Endodermal cell (in vitro differentiated cells): ENCODE data around the gene GALNT4. TPM values are rescaled to one million over a fixed set of nuclear protein-coding genes. Genes with fewer than 3 reads are reported as not detected.

ENCODE experiments used
- DNase-seq: peaks from one replicate; pipeline ENCODE4 v3.0.0-alpha.2; 2017
- H3K27ac ChIP-seq: 2 replicates; pipeline ENCODE4 v1.5.1; 2013; ENCODE audit warnings: mild to moderate bottlenecking, low read depth, low read length, moderate library complexity
- H3K27me3 ChIP-seq: 2 replicates; pipeline ENCODE4 v1.6.1; 2013; ENCODE audit warnings: mild to moderate bottlenecking, low read length, moderate library complexity; ENCODE audit not compliant: insufficient read depth, control insufficient read depth, poor library complexity, severe bottlenecking
- H3K36me3 ChIP-seq: 2 replicates; pipeline ENCODE4 v1.7.0; 2013; ENCODE audit warnings: mild to moderate bottlenecking, low read length, moderate library complexity; ENCODE audit not compliant: control insufficient read depth, insufficient read depth
- H3K4me1 ChIP-seq: one replicate; pipeline ENCODE4 v1.7.0; 2013; ENCODE audit warnings: low read length; ENCODE audit not compliant: control insufficient read depth, insufficient read depth
- H3K4me3 ChIP-seq: 2 replicates; pipeline ENCODE4 v1.5.1; 2013; ENCODE audit warnings: mild to moderate bottlenecking, low read length, moderate library complexity
- H3K9ac ChIP-seq: 2 replicates; pipeline ENCODE4 v1.6.1; 2013; ENCODE audit warnings: mild to moderate bottlenecking, low read length, moderate library complexity; ENCODE audit not compliant: poor library complexity, severe bottlenecking; ENCODE audit errors: extremely low read depth
- H3K9me3 ChIP-seq: 2 replicates; pipeline ENCODE4 v1.6.1; 2013; ENCODE audit warnings: mild to moderate bottlenecking, low read length, moderate library complexity; ENCODE audit not compliant: control insufficient read depth
- H3K27ac Mint-ChIP-seq: 2 replicates; pipeline ENCODE4 v1.8.0; 2020; ENCODE audit warnings: mixed read lengths
- H3K27me3 Mint-ChIP-seq: 2 replicates; pipeline ENCODE4 v1.8.0; 2021; ENCODE audit warnings: mild to moderate bottlenecking, mixed read lengths; ENCODE audit not compliant: insufficient read depth
- H3K36me3 Mint-ChIP-seq: 2 replicates; pipeline ENCODE4 v1.8.0; 2020; ENCODE audit warnings: low read depth, mixed read lengths
- H3K4me1 Mint-ChIP-seq: 2 replicates; pipeline ENCODE4 v1.8.0; 2020; ENCODE audit warnings: mixed read lengths
- H3K4me3 Mint-ChIP-seq: 2 replicates; pipeline ENCODE4 v1.8.0; 2020; ENCODE audit warnings: mild to moderate bottlenecking, moderate library complexity, mixed read lengths
- H3K9me3 Mint-ChIP-seq: 2 replicates; pipeline ENCODE4 v1.8.0; 2020; ENCODE audit warnings: mild to moderate bottlenecking, mixed read lengths
- WGBS, 2 experiments: methylation state at CpG; one replicate each; pipeline versions ENCODE4 v1.1.5 to v1.1.7; 2013; ENCODE audit warnings: missing lambda C conversion rate in 2 of 2, mixed read lengths in 1 of 2; ENCODE audit not compliant: insufficient coverage in 1 of 2, insufficient read length in 1 of 2; 5-methylcytosine and 5-hydroxymethylcytosine counted together
- total RNA-seq, 2 donors: library from RNA; stranded (reverse); fragmentation: NEBNext Ultra II Directional in 1 of 2; extraction: Animal tissue kit (Norgen Biotek cat#: 25700) in 1 of 2; gene quantifications; 2 replicates in 1 of 2; 3 replicates in 1 of 2; pipeline ENCODE4 v1.2.1, GENCODE V29; 2021
- TF ChIP-seq, protein P1 (sequence below): fragments of 200-600 bp; sonication (generic); conservative IDR thresholded peaks from 2 replicates; pipeline ENCODE4 v1.5.0; 2021; ENCODE audit warnings: antibody characterized with exemption, mild to moderate bottlenecking

The GALNT4 gene
- total RNA-seq, 2 donors from 2014 or later = 7.2 to 9.0 TPM

DNA sequence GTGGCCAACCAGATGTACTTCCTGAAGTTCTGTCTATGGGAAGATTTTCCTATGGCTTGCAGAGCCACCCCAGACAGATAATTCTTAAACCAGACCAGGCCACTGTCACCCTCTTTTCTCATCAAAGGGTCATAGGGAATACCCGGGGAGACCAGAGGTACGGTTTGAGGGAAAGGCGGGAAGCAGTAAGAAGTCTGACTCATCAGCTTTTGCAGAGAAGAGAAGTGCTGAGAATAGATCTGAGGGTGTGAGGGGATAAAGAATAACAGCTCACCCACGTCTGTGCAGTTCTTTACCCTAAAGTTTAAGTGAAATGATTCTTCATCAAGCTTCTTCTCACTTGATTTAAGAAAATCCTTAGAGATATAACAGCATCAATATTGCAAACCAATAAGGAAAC lies 22.5 kb upstream of the GALNT4 start:
- H3K4me3 ChIP-seq = no peak overlapping the region
- no peak overlapping the region for H3K9ac ChIP-seq
- H3K9me3 Mint-ChIP-seq = no peaks in the 10 kb centered on the region
- H3K4me1 ChIP-seq = peaks cover 9% of the 10 kb centered on the region
- WGBS, 2 experiments = 87% methylated on average over 4 of the region's 4 CpGs; no CpG with 5 or more reads in 1 of the 2 experiments
- H3K36me3 ChIP-seq = no peaks in the 10 kb centered on the region
- H3K4me1 Mint-ChIP-seq = peaks cover 27% of the 10 kb centered on the region
- H3K27me3 ChIP-seq = no peaks in the 10 kb centered on the region
- DNase-seq = no peak
- no peak overlapping the region for H3K27ac Mint-ChIP-seq
- no peaks in the 10 kb centered on the region for H3K9me3 ChIP-seq
- no peaks in the 10 kb centered on the region for H3K27me3 Mint-ChIP-seq
- H3K36me3 Mint-ChIP-seq = no peaks in the 10 kb centered on the region
- no peak overlapping the region for H3K27ac ChIP-seq
- no peak overlapping the region for H3K4me3 Mint-ChIP-seq
- TF ChIP-seq, protein P1, sequence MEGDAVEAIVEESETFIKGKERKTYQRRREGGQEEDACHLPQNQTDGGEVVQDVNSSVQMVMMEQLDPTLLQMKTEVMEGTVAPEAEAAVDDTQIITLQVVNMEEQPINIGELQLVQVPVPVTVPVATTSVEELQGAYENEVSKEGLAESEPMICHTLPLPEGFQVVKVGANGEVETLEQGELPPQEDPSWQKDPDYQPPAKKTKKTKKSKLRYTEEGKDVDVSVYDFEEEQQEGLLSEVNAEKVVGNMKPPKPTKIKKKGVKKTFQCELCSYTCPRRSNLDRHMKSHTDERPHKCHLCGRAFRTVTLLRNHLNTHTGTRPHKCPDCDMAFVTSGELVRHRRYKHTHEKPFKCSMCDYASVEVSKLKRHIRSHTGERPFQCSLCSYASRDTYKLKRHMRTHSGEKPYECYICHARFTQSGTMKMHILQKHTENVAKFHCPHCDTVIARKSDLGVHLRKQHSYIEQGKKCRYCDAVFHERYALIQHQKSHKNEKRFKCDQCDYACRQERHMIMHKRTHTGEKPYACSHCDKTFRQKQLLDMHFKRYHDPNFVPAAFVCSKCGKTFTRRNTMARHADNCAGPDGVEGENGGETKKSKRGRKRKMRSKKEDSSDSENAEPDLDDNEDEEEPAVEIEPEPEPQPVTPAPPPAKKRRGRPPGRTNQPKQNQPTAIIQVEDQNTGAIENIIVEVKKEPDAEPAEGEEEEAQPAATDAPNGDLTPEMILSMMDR = no peak

DNA sequence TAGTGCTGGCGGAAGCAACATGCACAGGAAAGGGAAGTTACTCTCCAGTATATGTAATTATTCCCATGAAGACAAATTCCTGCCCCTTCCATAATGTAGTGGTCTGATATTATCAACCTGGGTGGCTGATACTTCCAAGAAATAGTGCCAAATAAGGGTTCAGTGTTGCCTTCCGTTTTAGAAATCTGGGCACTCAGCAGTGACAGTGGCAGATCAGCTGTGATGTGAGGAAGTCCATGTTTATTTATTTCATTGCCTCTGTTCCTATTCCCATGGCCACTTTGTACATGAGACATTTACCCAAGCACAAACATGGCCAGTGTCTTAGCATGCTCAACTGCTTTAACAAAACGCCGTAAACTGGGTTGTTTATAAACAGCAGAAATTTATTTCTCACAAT lies 21.6 kb upstream of the GALNT4 start:
- no peak overlapping the region for H3K4me3 Mint-ChIP-seq
- H3K4me1 Mint-ChIP-seq = peaks cover 32% of the 10 kb centered on the region
- no peaks in the 10 kb centered on the region for H3K9me3 Mint-ChIP-seq
- H3K27me3 Mint-ChIP-seq = no peaks in the 10 kb centered on the region
- Histone ChIP-seq H3K27me3 (no peaks in the 10 kb centered on the region), H3K27ac (no peak overlapping the region), H3K9me3 (no peaks in the 10 kb centered on the region), H3K4me1 (peaks cover 9% of the 10 kb centered on the region), H3K4me3 (no peak overlapping the region), H3K36me3 (no peaks in the 10 kb centered on the region), H3K9ac (no peak overlapping the region)
- DNase-seq = no peak
- TF ChIP-seq, protein P1 = no peak
- no peak overlapping the region for H3K27ac Mint-ChIP-seq
- no peaks in the 10 kb centered on the region for H3K36me3 Mint-ChIP-seq
- WGBS, 2 experiments = 86 to 91% methylated on average over 2 to 4 of the region's 4 CpGs

DNA sequence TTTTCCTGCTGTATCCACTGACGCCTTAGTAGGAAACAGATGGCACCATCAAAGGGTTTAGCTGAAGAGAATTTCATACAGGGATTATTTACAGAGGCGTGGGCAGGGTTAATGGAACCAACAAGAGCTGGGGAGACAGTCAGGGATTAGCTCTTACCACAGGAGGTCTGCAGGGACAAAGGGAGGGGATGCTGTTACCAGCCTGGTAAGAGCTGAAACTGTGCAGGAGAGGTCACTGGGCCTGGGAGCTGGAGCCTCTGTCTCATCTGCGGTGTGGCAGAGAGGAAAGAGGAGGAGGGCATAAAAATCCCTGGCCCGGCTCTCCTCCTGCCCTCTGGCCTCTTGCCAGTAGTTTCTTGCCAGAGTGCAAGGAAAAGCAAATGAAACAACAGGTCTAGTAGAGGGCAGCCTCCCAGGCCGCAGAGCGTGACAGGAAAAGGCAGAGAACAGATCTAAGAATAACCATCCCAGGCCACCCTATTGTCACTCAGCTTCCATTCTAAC lies 20.1 kb upstream of the GALNT4 start:
- Histone ChIP-seq H3K4me3 (no peak overlapping the region), H3K27ac (no peak overlapping the region), H3K9ac (no peak overlapping the region), H3K9me3 (no peaks in the 10 kb centered on the region), H3K36me3 (no peaks in the 10 kb centered on the region), H3K4me1 (peaks cover 21% of the 10 kb centered on the region), H3K27me3 (no peaks in the 10 kb centered on the region)
- TF ChIP-seq, protein P1 = no peak
- DNase-seq = peak; percentile 77
- Mint-ChIP-seq H3K27ac (peak overlapping the region; percentile 70), H3K27me3 (no peaks in the 10 kb centered on the region), H3K4me1 (peaks cover 45% of the 10 kb centered on the region), H3K36me3 (no peaks in the 10 kb centered on the region), H3K4me3 (no peak overlapping the region), H3K9me3 (no peaks in the 10 kb centered on the region)
- 68 to 75% methylated on average over 3 to 6 of the region's 6 CpGs for WGBS, 2 experiments
